Measurements from ENCODE around the gene VPS52. TPM values are rescaled to one million over a fixed set of nuclear protein-coding genes. Genes with fewer than 3 reads are reported as not detected.

Gene VPS52
- total and polyA plus RNA-seq, 9 of the 15 experiments (the other 6 are each of a cell fraction or from before 2014, with no cell fraction given), result 24.4 to 103 (median 40.2) TPM

GRCh38 chr6:33297406-33297955 lies 25.8 kb upstream of the VPS52 start (continued):
- TF ChIP-seq ZNF444 (CRISPR knock-in tag; IDR thresholded peaks at IDR 0.05), result no peak
- no peak for TF ChIP-seq GATA2 (CRISPR knock-in tag; IDR thresholded peaks at IDR 0.05)
- no peak for TF ChIP-seq ELF1 (tag; IDR thresholded peaks at IDR 0.05)
- no peak for TF ChIP-seq SMAD3 (CRISPR knock-in tag; conservative IDR thresholded peaks at IDR 0.05)
- TF ChIP-seq HMGN3 (IDR thresholded peaks at IDR 0.05; ENCODE audit: borderline replicate concordance, extremely low read depth, insufficient read length, low read depth, low read length), result no peak
- TF ChIP-seq TCF7 (IDR thresholded peaks at IDR 0.05; ENCODE audit: borderline replicate concordance), result no peak
- TF ChIP-seq BCLAF1 (IDR thresholded peaks at IDR 0.05; ENCODE audit: borderline replicate concordance in 1 of 2, control insufficient read depth in 1 of 2, low read depth in 2 of 2, low read length in 1 of 2), result no peak
- no peak for TF ChIP-seq SIN3B (IDR thresholded peaks at IDR 0.05; ENCODE audit: low read depth)
- TF ChIP-seq ZBTB11 (CRISPR knock-in tag; IDR thresholded peaks at IDR 0.05), result no peak
- TF ChIP-seq THAP7 (CRISPR knock-in tag; IDR thresholded peaks at IDR 0.05), result no peak
- TF ChIP-seq ZBED1 (IDR thresholded peaks at IDR 0.05), result no peak
- TF ChIP-seq PTRF (tag; IDR thresholded peaks at IDR 0.05), result no peak
- TF ChIP-seq EGR1 (conservative IDR thresholded peaks at IDR 0.05), result peak; percentile 44; the same call in 1 of the 2 replicates
- no peak for TF ChIP-seq SMARCB1 (IDR thresholded peaks at IDR 0.05; ENCODE audit: insufficient read length, low read depth)
- no peak for TF ChIP-seq SMAD1 (IDR thresholded peaks at IDR 0.05; ENCODE audit: low read depth, low read length, partially characterized antibody)
- no peak for TF ChIP-seq PML (IDR thresholded peaks at IDR 0.05; ENCODE audit: low read length)
- TF ChIP-seq PHB (CRISPR knock-in tag; IDR thresholded peaks at IDR 0.05), result no peak
- no peak for TF ChIP-seq TRIM25 (IDR thresholded peaks at IDR 0.05; ENCODE audit: borderline replicate concordance)
